HG03066 (cell line): Measurements from ENCODE around the gene IKBIP.
"Not testable (repeated sequence)": the region's sequence is repeated elsewhere in the genome, so short reads cannot be mapped to it uniquely, and the experiment has no call there.

ENCODE experiments used
- ATAC-seq: cut with Tn5 transposase; IDR thresholded peaks from one replicate; pipeline ENCODE4 v1.9.1; 2021; ENCODE audit warnings: low read depth; ENCODE audit not compliant: unreplicated experiment

The IKBIP gene

GRCh38 chr12:98638009-98638408 is 6.6 kb downstream of the IKBIP start:
- ATAC-seq: no peak

GRCh38 chr12:98637068-98637467 is 7.5 kb downstream of the IKBIP start:
- no peak for ATAC-seq

GRCh38 chr12:98635657-98636323 is 8.8 kb downstream of the IKBIP start:
- peak; percentile 83 for ATAC-seq

- ATAC-seq: no peak
Measured at GRCh38 chr12:98618952-98619351, 25.6 kb downstream of the IKBIP start.

- ATAC-seq: peak; percentile 83
Measured at GRCh38 chr12:98612696-98613334, 31.8 kb downstream of the IKBIP start.

- ATAC-seq: no peak
Measured at GRCh38 chr12:98610596-98610995, 34.0 kb downstream of the IKBIP start.

- ATAC-seq: no peak
Measured at GRCh38 chr12:98606359-98606988, 38.1 kb downstream of the IKBIP start.

GRCh38 chr12:98601924-98602323 is 42.7 kb downstream of the IKBIP start:
- ATAC-seq: no peak

- not testable (repeated sequence) for ATAC-seq
Measured at GRCh38 chr12:98597313-98597712, 47.3 kb downstream of the IKBIP start.

- ATAC-seq: no peak
Measured at GRCh38 chr12:98595243-98595988, 49.2 kb downstream of the IKBIP start.

- ATAC-seq: peak; percentile 9
Measured at GRCh38 chr12:98594050-98594835, 50.3 kb downstream of the IKBIP start.

- ATAC-seq: peak; percentile 100
Measured at GRCh38 chr12:98593351-98594049, 51.1 kb downstream of the IKBIP start, which contains the start of gene SLC25A3. SLC25A3 (plus strand) TSS chr12:98593686; CDS start chr12:98593979, 293 bp downstream.

- peak; percentile 0 for ATAC-seq
Measured at GRCh38 chr12:98592825-98593322, 51.7 kb downstream of the IKBIP start.

GRCh38 chr12:98591209-98591608 is 53.4 kb downstream of the IKBIP start:
- ATAC-seq: no peak

GRCh38 chr12:98587084-98587483 is 57.5 kb downstream of the IKBIP start:
- no peak for ATAC-seq

- no peak for ATAC-seq
Measured at GRCh38 chr12:98582093-98582492, 62.5 kb downstream of the IKBIP start.

- no peak for ATAC-seq
Measured at GRCh38 chr12:98581101-98581500, 63.5 kb downstream of the IKBIP start.

GRCh38 chr12:98580695-98581094 is 63.9 kb downstream of the IKBIP start:
- no peak for ATAC-seq

- no peak for ATAC-seq
Measured at GRCh38 chr12:98579835-98580234, 64.8 kb downstream of the IKBIP start.
